Panc1 (cell line): ENCODE data around the gene TVP23A.

Experiments used
- POLR2AphosphoS5 ChIP-seq: IDR thresholded peaks from 2 replicates; pipeline ENCODE4 v1.6.1; 2012; ENCODE audit warnings: mild to moderate bottlenecking, low read depth, low read length, moderate library complexity
- TCF7L2 ChIP-seq: IDR thresholded peaks from 2 replicates; pipeline ENCODE4 v1.6.1; 2011; ENCODE audit warnings: mild to moderate bottlenecking, low read depth, low read length, inconsistent platforms
- TF ChIP-seq, protein P1 (sequence below): fragments of 450-650 bp; IDR thresholded peaks from 2 replicates; pipeline ENCODE4 v1.5.1; 2017; ENCODE audit warnings: mild to moderate bottlenecking

DNA sequence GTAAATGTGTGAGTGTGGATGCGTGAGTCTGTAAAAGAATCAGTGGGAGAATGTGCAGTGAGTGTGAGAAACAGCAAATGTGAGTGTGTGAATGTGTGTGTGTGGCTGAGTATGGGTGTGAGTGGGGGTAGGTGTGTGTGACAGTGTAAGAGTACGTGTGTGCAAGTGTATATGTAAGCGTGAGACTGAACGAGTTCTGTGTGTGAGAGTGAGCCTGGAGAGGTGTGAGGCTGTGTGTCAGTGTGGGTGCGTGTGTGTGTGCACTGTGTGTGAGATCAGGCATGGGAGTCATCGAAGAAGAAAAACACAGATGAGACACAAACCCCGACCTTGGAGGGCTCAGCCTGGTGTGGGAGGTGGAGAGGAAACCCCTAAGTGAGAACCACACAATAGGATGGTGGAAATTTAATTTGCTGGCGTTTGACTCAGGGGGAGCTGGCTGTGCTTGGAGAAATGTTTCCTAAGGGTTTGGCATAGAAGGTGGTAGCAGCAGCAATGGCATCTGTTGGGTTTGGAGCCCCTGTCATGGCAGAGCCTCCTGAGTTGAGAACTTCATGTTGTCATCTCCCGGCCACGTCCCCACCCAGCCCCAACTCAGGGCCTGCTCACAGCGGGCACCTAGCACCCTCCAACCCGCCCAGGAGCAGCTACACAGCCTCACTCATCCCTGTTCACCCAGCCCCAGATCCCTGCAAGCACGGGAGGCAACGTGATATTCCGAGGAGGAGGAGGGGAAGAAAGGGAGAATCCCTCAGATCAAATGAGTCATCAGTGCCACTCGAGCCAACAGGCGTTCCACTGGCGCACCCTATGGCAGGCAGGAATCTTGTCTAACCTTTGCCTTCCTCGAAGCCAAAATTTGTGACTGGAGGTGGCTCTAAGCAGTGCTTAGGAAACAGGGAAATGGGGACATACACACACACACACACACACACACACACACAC, 89.2 kb downstream of the TVP23A start:
- TF ChIP-seq, protein P1, sequence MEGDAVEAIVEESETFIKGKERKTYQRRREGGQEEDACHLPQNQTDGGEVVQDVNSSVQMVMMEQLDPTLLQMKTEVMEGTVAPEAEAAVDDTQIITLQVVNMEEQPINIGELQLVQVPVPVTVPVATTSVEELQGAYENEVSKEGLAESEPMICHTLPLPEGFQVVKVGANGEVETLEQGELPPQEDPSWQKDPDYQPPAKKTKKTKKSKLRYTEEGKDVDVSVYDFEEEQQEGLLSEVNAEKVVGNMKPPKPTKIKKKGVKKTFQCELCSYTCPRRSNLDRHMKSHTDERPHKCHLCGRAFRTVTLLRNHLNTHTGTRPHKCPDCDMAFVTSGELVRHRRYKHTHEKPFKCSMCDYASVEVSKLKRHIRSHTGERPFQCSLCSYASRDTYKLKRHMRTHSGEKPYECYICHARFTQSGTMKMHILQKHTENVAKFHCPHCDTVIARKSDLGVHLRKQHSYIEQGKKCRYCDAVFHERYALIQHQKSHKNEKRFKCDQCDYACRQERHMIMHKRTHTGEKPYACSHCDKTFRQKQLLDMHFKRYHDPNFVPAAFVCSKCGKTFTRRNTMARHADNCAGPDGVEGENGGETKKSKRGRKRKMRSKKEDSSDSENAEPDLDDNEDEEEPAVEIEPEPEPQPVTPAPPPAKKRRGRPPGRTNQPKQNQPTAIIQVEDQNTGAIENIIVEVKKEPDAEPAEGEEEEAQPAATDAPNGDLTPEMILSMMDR, result no peak
- no peak for TF ChIP-seq POLR2AphosphoS5
- TF ChIP-seq TCF7L2, result no peak
